Measurements from ENCODE around the gene SPECC1L. TPM values are rescaled to one million over a fixed set of nuclear protein-coding genes. Genes with fewer than 3 reads are reported as not detected.
"Not testable (repeated sequence)": the region's sequence is repeated elsewhere in the genome, so short reads cannot be mapped to it uniquely, and the experiment has no call there.

The SPECC1L gene
- total RNA-seq, 4 donors from 2014 or later, result 50.4 to 125 (median 68.0) TPM

DNA sequence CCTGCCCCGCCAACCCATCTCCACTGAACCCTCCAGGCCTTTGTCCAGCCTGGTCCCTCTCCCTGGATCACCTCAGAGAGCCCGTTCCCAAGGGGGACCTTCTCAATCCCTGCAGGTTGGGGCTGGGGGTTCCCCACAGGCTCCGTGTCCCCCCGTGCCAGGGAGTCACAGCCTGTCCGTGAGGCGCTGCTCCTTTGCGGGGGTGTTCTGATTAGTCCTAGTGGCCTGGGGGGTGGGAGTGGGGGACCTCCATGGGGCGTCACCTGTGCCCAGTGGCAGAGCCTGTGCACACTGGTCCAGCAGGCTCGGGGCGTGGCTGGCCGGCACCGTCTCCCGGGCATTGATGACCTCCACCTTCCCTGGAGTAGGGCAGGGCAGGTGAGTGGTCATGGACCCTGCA, 37.4 kb upstream of the SPECC1L start:
- 85% methylated on average over 12 of the region's 13 CpGs; no CpG with 5 or more reads in 1 of the 2 donors for WGBS, 2 donors (ENCODE audit: low coverage in 1 of 2)
- no peak overlapping the region for H3K4me3 ChIP-seq
- no peak for DNase-seq
- TF ChIP-seq POLR2AphosphoS5 (IDR thresholded peaks at IDR 0.05), result no peak
- TF ChIP-seq POLR2A (IDR thresholded peaks at IDR 0.05), result no peak
- TF ChIP-seq EP300 (IDR thresholded peaks at IDR 0.05; ENCODE audit: low read depth), result no peak
- TF ChIP-seq, protein P1, sequence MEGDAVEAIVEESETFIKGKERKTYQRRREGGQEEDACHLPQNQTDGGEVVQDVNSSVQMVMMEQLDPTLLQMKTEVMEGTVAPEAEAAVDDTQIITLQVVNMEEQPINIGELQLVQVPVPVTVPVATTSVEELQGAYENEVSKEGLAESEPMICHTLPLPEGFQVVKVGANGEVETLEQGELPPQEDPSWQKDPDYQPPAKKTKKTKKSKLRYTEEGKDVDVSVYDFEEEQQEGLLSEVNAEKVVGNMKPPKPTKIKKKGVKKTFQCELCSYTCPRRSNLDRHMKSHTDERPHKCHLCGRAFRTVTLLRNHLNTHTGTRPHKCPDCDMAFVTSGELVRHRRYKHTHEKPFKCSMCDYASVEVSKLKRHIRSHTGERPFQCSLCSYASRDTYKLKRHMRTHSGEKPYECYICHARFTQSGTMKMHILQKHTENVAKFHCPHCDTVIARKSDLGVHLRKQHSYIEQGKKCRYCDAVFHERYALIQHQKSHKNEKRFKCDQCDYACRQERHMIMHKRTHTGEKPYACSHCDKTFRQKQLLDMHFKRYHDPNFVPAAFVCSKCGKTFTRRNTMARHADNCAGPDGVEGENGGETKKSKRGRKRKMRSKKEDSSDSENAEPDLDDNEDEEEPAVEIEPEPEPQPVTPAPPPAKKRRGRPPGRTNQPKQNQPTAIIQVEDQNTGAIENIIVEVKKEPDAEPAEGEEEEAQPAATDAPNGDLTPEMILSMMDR (IDR thresholded peaks at IDR 0.05), result no peak
- no peaks in the 10 kb centered on the region for H3K27me3 ChIP-seq
- H3K36me3 ChIP-seq, result no peaks in the 10 kb centered on the region
- H3K9me3 ChIP-seq, result no peaks in the 10 kb centered on the region
- H3K4me1 ChIP-seq, result no peaks in the 10 kb centered on the region
- in situ Hi-C loops (cut with MboI; ENCODE audit: low pct_ligation_motif_present in 1 of 4, low pct_unique_long_range_greater_than_20kb in 1 of 4, low sequenced_read_pairs in 3 of 4) (no loop called here), intact Hi-C loops (cut with DNase I; ENCODE audit: low total_unique reads) (no loop called here)
- no peak overlapping the region for H3K27ac ChIP-seq

DNA sequence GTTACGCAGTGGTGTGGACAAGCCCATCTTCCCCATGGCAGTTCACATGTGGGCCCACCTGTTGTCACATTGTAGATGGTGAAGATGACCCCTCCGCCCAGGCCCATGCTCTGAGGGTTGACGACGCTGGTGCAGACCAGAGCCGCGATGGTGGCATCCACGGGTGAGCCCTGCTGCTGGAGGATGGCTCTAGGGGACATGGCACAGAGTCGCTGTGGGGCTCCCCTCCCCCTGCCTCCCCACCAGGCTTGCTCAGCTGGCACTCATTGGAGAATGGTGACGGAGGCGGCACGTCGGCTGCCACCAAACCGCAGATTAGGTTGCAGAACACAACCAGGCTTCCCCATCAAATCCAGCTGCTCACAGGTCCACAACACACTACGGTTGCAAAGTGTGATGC, 36.8 kb upstream of the SPECC1L start:
- no peaks in the 10 kb centered on the region for H3K4me1 ChIP-seq
- H3K36me3 ChIP-seq, result no peaks in the 10 kb centered on the region
- WGBS, 2 donors (ENCODE audit: low coverage in 1 of 2), result 83 to 95% methylated on average over 2 to 14 of the region's 14 CpGs
- in situ Hi-C loops (cut with MboI; ENCODE audit: low pct_ligation_motif_present in 1 of 4, low pct_unique_long_range_greater_than_20kb in 1 of 4, low sequenced_read_pairs in 3 of 4), result no loop called here
- no peak for DNase-seq
- H3K27ac ChIP-seq, result no peak overlapping the region
- intact Hi-C loops (cut with DNase I; ENCODE audit: low total_unique reads), result no loop called here
- TF ChIP-seq, protein P1 (IDR thresholded peaks at IDR 0.05), result no peak
- TF ChIP-seq EP300 (IDR thresholded peaks at IDR 0.05; ENCODE audit: low read depth) (no peak), POLR2AphosphoS5 (IDR thresholded peaks at IDR 0.05) (no peak), POLR2A (IDR thresholded peaks at IDR 0.05) (no peak)
- H3K9me3 ChIP-seq, result no peaks in the 10 kb centered on the region
- H3K4me3 ChIP-seq, result no peak overlapping the region
- no peaks in the 10 kb centered on the region for H3K27me3 ChIP-seq

DNA sequence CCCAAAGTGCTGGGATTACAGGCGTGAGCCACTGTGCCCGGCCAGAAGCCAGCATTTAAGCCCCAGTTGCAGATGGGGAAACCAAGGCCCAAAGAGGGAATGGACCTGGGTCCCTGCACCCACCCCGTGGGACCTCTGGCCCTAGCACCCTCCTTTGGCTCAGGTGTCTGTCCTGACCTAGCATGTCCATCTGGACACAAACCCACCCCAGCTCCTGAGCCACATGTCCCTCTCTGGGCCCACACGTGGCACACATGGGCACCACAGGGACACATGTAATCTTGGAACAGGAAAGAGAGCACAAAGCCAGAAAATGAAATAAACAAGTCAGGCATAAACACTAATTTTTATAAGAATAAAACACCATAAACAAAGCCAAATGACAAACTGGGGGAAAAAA, 35.3 kb upstream of the SPECC1L start:
- no peaks in the 10 kb centered on the region for H3K9me3 ChIP-seq
- DNase-seq, result no peak
- no peaks in the 10 kb centered on the region for H3K4me1 ChIP-seq
- no peaks in the 10 kb centered on the region for H3K27me3 ChIP-seq
- in situ Hi-C loops (cut with MboI; ENCODE audit: low pct_ligation_motif_present in 1 of 4, low pct_unique_long_range_greater_than_20kb in 1 of 4, low sequenced_read_pairs in 3 of 4) (no loop called here), intact Hi-C loops (cut with DNase I; ENCODE audit: low total_unique reads) (no loop called here)
- TF ChIP-seq, protein P1 (IDR thresholded peaks at IDR 0.05), result no peak
- no peak for TF ChIP-seq EP300 (IDR thresholded peaks at IDR 0.05; ENCODE audit: low read depth)
- no peak for TF ChIP-seq POLR2A (IDR thresholded peaks at IDR 0.05)
- TF ChIP-seq POLR2AphosphoS5 (IDR thresholded peaks at IDR 0.05), result no peak
- H3K27ac ChIP-seq, result no peak overlapping the region
- WGBS, 2 donors (ENCODE audit: low coverage in 1 of 2), result 91% methylated on average over 4 of the region's 4 CpGs; no CpG with 5 or more reads in 1 of the 2 donors
- H3K4me3 ChIP-seq, result no peak overlapping the region
- no peaks in the 10 kb centered on the region for H3K36me3 ChIP-seq

DNA sequence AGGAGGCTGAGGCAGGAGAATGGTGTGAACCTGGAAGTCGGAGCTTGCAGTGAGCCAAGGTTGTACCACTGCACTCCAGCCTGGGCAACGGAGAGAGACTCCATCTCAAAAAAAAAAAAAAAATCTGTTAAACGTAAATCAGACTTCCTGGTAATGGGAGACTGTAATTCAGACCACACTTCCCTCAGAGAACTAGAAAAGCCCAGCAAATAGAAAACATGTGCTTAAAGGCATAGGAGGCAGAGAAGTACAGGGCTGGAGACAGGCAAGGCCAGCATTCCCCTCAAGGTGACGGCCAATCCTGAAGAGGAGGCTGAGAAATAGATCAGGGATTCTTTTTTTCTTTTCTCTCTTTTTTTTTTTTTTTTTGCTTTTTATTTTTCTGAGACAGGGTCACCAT, 34.0 kb upstream of the SPECC1L start:
- 79% methylated on average over 4 of the region's 4 CpGs; no CpG with 5 or more reads in 1 of the 2 donors for WGBS, 2 donors (ENCODE audit: low coverage in 1 of 2)
- DNase-seq, result no peak
- intact Hi-C loops (cut with DNase I; ENCODE audit: low total_unique reads), result no loop called here
- Histone ChIP-seq H3K27ac (no peak overlapping the region), H3K27me3 (no peaks in the 10 kb centered on the region), H3K36me3 (no peaks in the 10 kb centered on the region), H3K4me3 (no peak overlapping the region), H3K4me1 (no peaks in the 10 kb centered on the region), H3K9me3 (no peaks in the 10 kb centered on the region)
- in situ Hi-C loops (cut with MboI; ENCODE audit: low pct_ligation_motif_present in 1 of 4, low pct_unique_long_range_greater_than_20kb in 1 of 4, low sequenced_read_pairs in 3 of 4), result no loop called here
- TF ChIP-seq POLR2AphosphoS5 (IDR thresholded peaks at IDR 0.05) (no peak), EP300 (IDR thresholded peaks at IDR 0.05; ENCODE audit: low read depth) (no peak), POLR2A (IDR thresholded peaks at IDR 0.05) (no peak)
- TF ChIP-seq, protein P1 (IDR thresholded peaks at IDR 0.05), result no peak

GRCh38 chr22:24238101-24238694, 32.4 kb upstream of the SPECC1L start:
- H3K9me3 ChIP-seq; in situ Hi-C loops (cut with MboI; ENCODE audit: low pct_ligation_motif_present in 1 of 4, low pct_unique_long_range_greater_than_20kb in 1 of 4, low sequenced_read_pairs in 3 of 4); intact Hi-C loops (cut with DNase I; ENCODE audit: low total_unique reads); H3K4me3 ChIP-seq; H3K27me3 ChIP-seq; H3K36me3 ChIP-seq; H3K27ac ChIP-seq; DNase-seq: not testable (repeated sequence)
- WGBS, 2 donors (ENCODE audit: low coverage in 1 of 2), result 91 to 93% methylated on average over 5 to 13 of the region's 13 CpGs
- peaks cover 0 to 13% (median under 1%) of the 10 kb centered on the region in 4 donors for H3K4me1 ChIP-seq
